Glomerular endothelial cell (primary cell): ENCODE measurements around the gene ZNF646. TPM values are rescaled to one million over a fixed set of nuclear protein-coding genes. Genes with fewer than 3 reads are reported as not detected.

Experiments
- DNase-seq: peaks from one replicate; pipeline ENCODE4 v3.0.0-alpha.2; 2011; ENCODE audit warnings: low read depth, low spot score; ENCODE audit errors: extremely low read depth
- total RNA-seq: library from RNA; depleted of rRNA; stranded (reverse); fragments of >200 nt; gene quantifications from 2 replicates; pipeline ENCODE4 v1.2.3, GENCODE V29; 2015

ZNF646 gene
- total RNA-seq, 1 donor from 2014 or later, result 17.6 TPM

GRCh38 chr16:31106509-31107464 lies 32.6 kb downstream of the ZNF646 start:
- no peak for DNase-seq

- no peak for DNase-seq
These were observed 33.2 kb downstream of the ZNF646 start for GRCh38 chr16:31107465-31107867.

GRCh38 chr16:31108035-31108793 lies 34.0 kb downstream of the ZNF646 start, which contains the start of gene BCKDK:
TSS of gene BCKDK (plus strand) at chr16:31108386. CDS start at chr16:31109224, 838 bp downstream.
- DNase-seq, result no peak

- no peak for DNase-seq
These were observed 34.8 kb downstream of the ZNF646 start for GRCh38 chr16:31108794-31109558.

- DNase-seq, result no peak
These were observed 35.4 kb downstream of the ZNF646 start for GRCh38 chr16:31109622-31110021.

GRCh38 chr16:31110106-31111034 lies 36.1 kb downstream of the ZNF646 start:
- DNase-seq, result no peak

GRCh38 chr16:31111881-31112466 lies 37.8 kb downstream of the ZNF646 start:
- DNase-seq, result no peak

- DNase-seq, result no peak
These were observed 38.5 kb downstream of the ZNF646 start for GRCh38 chr16:31112711-31113110.

- DNase-seq, result no peak
These were observed 39.2 kb downstream of the ZNF646 start for GRCh38 chr16:31113121-31114120.

- DNase-seq, result no peak
These were observed 40.2 kb downstream of the ZNF646 start for GRCh38 chr16:31114468-31114867.

- peak; percentile 80 for DNase-seq
These were observed 43.4 kb downstream of the ZNF646 start, which contains the start of gene KAT8 for GRCh38 chr16:31117384-31118222. TSS of gene KAT8 (plus strand) at chr16:31117664. CDS start at chr16:31117682, 18 bp downstream.

- DNase-seq, result no peak
These were observed 44.3 kb downstream of the ZNF646 start for GRCh38 chr16:31118223-31119155.

- no peak for DNase-seq
These were observed 45.9 kb downstream of the ZNF646 start for GRCh38 chr16:31120129-31120528.

- DNase-seq, result no peak
These were observed 51.6 kb downstream of the ZNF646 start for GRCh38 chr16:31125844-31126243.

- no peak for DNase-seq
These were observed 53.0 kb downstream of the ZNF646 start for GRCh38 chr16:31127182-31127581.
